ENCODE measurements around the gene PTGES2.

DNA sequence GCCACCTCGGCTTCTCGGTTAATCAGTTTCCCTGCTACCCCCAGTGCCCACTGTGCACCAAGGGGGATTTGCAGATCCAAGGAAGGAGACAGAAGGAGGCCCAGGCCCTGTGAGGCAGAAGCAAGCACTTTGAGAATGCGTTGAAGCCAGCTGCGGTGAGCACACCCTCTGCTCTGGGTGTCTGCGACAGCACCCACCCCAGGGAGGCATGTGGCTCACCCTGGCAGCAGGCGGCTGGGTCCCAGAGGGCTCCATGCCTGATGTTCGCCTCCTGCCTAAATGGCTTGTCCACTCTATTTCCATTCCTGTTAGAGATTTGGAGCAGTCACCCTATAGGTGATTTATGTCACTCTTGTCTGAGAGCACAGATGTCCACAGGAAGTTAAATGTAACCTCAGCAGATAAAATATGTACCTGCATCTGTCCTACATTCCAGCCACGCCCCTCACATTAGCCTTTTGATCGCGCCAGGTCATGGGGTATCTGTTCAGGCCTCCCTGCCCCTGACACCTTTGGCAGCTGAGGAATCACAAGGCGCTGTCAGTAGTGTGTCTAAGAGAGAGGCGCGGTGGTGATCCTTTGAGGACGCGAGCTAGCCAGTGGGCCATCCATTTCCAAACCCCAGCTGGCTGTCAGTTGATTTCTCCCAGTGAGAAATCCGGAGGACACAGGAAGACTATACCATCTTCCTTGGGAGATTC is 28.1 kb downstream of the PTGES2 start:
- TF ChIP-seq ZC3H10 (CRISPR knock-in tag; IDR thresholded peaks at IDR 0.05): no peak
- no peak for TF ChIP-seq RARB (CRISPR knock-in tag; IDR thresholded peaks at IDR 0.05)
- no peak for TF ChIP-seq TSHZ2 (CRISPR knock-in tag; IDR thresholded peaks at IDR 0.05)
- no peak for TF ChIP-seq PATZ1 (CRISPR knock-in tag; IDR thresholded peaks at IDR 0.05; ENCODE audit: borderline replicate concordance)
- no peak for TF ChIP-seq ARNTL (CRISPR knock-in tag; IDR thresholded peaks at IDR 0.05; ENCODE audit: borderline replicate concordance, low read depth)
- no peak for TF ChIP-seq ZNF565 (CRISPR knock-in tag; conservative IDR thresholded peaks at IDR 0.05; ENCODE audit: low read depth)
- TF ChIP-seq CREB5 (CRISPR knock-in tag; IDR thresholded peaks at IDR 0.05; ENCODE audit: low read depth): no peak
- TF ChIP-seq GLIS3 (CRISPR knock-in tag; IDR thresholded peaks at IDR 0.05): no peak
- TF ChIP-seq PPARA (CRISPR knock-in tag; IDR thresholded peaks at IDR 0.05; ENCODE audit: borderline replicate concordance): no peak
- no peak for TF ChIP-seq ZNF8 (CRISPR knock-in tag; IDR thresholded peaks at IDR 0.05)
- no peak for TF ChIP-seq ZFP30 (CRISPR knock-in tag; IDR thresholded peaks at IDR 0.05)
- TF ChIP-seq ISL1 (CRISPR knock-in tag; IDR thresholded peaks at IDR 0.05): no peak

All from SK-N-SH treated with all-trans-retinoic acid at 6 μM for 48 hours (cell line).